Right hindlimb (tissue), 1 donor: ENCODE results near the gene NRCAM.
"Not testable (repeated sequence)": the region's sequence is repeated elsewhere in the genome, so short reads cannot be mapped to it uniquely, and the experiment has no call there.

Experiments used
- DNase-seq: peaks from one replicate; pipeline ENCODE4 v3.0.0-alpha.2; 2018

Gene NRCAM

DNA sequence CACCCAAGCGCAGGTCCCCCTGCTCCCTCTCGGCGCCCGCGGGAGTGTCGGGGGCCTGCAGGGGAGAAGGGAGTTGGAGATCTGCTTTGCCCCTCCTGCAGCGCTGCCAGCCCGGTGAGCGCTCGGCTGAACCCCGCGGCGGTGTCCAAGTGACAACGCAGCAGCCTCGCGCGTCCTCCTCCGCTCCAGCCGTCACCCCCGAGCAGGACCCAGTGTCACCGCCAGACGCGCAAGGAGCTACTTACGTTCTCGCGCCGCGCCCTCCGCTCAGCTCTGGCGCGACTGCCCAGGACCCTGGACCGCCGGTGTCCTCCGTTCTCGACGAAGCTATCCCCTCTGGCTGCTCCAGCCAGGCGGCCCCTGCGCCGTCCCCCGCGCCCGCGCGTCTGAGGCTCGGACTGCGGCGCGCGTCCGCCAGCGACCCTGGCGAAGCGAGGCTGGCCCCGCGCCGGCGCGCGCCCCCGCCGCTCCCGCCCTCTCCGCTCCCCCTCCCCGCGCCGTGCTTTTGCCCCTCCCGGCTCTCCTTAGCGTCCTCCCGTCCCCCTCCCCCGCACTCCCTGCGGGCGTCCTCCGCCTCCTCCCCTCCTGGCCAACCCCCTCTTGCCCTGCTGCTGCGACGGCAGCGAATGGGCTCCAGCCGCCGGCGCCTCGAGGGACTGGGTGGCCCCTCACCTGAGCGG lies at the start of gene NRCAM:
TSS of gene NRCAM (minus strand) at position 439 of the 680 bp plus-strand sequence. CDS start 216,372 bp downstream, outside the sequence.
- DNase-seq, result peak; percentile 75

- not testable (repeated sequence) for DNase-seq
Observed at GRCh38 chr7:108504576-108504975, 48.3 kb upstream of the NRCAM start.

- no peak for DNase-seq
Observed at GRCh38 chr7:108503112-108504026, 47.1 kb upstream of the NRCAM start.

- no peak for DNase-seq
Observed at GRCh38 chr7:108499566-108499965, 43.3 kb upstream of the NRCAM start.

DNA sequence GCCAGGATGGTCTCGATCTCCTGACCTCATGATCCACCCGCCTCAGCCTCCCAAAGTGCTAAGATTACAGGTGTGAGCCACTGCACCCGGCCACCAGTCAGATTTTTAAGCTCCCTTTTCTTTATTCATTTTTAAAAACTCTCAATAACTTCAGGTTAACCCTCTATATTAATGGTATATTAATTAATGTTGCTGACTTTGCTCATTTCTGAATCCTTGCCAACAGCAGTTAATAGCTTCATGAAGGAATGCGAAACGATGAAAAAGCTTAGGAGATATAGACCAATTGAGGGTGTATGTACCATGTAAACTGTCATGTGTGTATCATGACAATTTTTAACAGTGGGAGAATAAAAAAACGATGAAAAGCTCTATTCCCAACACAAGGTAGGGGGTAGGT lies 42.2 kb upstream of the NRCAM start:
- DNase-seq, result no peak

DNA sequence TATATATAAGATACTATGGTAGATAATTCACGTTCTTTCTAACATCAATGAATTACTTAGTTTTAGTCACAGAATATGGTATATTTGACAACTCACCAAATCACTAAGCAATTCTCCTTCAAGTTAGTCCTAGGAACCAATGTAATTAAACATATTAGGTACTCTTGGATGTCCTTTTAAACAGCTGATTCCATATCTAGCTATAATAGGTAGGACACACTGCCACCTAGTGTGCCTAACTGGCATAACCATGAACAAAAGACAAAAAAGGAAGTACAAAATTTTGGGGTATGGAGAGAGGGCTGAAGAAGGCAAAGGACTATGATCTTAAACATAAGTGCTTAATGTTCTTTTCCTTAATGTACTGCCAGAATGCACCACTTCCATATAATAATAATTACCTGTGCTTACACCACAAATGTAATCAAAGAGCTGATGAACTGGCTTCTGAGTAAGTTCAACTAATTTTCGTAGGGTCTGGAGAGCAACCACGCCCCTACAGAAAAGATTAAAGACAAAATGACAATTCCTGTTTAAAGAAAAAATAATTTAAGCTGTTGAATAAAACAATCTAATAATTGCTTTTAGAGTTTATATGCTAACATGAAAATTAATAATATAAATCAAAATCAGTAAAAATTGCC lies 41.0 kb upstream of the NRCAM start:
- no peak for DNase-seq

DNA sequence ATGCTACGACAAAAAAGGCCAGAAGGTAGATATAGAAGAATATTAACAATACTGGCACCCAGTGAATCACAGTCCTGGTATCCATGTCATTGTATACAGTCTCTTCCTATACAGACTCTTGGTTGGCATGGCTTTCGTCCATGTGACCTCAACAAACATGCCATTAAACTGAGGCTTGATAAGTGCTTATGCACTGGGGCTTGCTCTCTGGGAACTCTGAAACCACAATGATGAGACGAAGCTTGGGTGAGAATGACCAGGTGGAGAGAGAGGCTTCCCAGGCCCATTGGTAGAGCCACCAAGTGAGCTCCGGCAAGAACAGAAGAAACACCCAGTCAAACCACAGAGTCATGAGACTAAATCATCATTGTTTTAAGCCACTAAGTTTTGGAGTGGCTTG lies 36.5 kb upstream of the NRCAM start:
- DNase-seq, result no peak

DNA sequence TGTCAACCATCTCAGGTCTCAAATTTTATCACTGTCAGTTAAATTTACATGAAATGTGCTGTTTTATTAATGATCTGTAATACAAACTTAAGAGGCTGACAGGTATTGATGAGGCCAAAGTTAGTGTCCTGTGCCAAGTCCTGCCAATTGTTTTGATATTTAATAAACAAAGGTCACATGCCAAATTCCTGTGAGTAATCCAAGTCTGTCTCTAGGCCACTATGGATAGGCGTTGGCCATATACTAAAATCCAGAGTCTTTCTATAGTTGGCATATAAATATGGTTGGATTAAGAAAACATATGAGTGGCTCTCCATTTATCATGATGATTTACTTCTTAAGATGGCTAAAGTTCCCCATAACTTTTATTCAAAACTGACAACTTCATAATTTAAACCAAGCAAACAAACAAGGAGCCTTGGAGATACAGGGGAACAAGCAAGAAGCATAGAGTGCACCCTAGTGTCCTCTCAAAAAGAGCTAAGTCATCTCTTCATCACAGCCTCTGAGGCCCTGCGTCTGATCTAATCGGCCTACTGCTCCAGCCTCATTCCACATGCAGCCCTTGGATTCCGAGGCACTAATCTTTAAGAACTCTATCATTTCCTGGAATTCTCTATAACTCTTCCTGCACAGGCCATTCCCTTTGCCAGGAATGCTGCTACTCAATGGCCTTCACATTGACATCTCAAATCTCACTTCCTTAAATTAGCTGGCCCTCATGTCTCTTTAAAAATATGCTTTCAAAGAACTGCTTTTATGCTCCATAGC lies 32.7 kb upstream of the NRCAM start:
- no peak for DNase-seq

DNA sequence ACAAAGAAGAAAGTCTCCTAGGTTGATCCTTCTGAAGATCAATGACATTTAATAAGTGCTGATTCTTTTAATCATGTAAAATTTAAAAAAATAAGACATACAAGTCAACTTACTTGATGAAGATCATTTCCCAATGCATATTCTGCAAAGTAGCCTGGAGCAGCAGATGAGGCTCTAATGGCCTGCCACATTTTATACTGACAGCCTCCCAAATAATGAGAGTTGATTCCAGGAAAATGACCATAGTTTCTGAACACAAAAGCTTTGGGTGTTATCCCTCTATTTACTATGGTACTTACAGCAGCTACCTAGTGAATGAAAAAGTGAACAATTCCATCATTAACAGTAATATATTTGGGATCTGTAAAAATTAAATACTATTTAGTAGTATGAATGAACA lies 31.4 kb upstream of the NRCAM start:
- no peak for DNase-seq

DNA sequence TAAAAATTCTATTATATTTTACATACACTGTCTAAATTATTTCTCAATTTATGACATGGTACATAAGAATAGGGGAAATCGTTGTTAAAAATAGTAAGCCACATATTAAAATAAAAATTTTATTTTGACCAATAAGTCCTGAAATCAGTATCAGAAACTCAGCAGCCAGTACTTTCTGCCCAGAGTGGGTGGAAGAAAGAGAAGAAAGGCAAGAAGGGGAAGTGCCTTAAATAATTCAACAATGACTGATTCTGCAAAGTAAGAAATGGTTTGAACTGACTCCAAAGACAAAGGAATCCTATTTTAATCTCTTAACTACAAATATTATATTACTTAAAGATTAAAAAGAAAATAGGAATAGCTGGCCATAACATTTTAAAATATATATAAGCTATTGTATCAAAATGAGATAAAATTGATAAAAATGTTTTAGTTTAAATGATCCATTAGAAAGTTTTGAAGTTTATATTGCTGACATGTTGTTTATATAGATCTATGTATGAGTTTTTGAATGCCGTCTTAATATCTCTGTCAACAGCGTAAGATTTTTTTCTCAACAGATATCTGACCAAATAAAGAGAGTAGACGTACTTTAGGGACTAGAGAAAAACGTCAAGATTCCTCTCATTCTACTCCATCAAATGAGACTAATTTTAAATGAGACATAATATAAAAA lies 30.2 kb upstream of the NRCAM start:
- no peak for DNase-seq

GRCh38 chr7:108484137-108484536 lies 27.9 kb upstream of the NRCAM start:
- no peak for DNase-seq

GRCh38 chr7:108480311-108480710 lies 24.1 kb upstream of the NRCAM start:
- no peak for DNase-seq

DNA sequence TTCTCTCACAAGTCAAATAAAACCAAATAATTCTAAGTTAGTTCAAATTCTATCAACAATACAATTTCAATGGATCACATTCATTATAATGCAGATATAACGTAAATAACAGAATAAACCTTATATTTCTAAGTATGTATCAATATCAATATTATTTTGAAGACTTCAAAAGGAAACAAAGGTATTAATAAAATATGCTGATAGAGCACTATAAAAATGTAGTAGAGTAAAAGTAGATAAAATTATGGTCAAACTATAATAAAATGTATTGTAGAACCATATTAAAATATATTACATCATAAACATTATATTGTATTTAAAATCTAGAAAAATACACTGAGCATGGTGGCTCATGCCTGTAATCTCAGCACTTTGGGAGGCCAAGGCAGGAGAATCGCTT lies 23.5 kb upstream of the NRCAM start:
- DNase-seq, result no peak

GRCh38 chr7:108479118-108479517 lies 22.9 kb upstream of the NRCAM start:
- no peak for DNase-seq

DNA sequence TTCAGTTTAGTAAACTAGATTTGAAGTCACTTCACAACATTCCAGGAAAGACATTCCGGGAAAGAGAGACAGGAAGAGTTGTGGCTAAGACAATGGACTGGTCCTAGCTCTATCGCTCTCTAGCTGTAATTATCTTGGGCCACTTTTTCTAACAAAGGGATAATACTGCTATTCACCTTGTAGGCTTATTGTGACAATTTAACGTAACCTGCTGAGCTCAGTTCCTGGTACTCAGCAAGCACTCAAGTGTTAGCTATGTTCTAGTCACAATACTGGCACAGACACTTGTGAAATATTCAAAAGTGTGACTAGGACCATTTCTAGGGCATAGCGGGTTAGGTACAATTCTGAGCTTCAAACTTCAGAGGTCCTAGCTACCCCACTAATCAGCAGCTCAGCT lies 12.0 kb upstream of the NRCAM start:
- DNase-seq, result no peak

GRCh38 chr7:108467391-108467790 lies 11.2 kb upstream of the NRCAM start:
- no peak for DNase-seq

- DNase-seq, result not testable (repeated sequence)
Observed at GRCh38 chr7:108466322-108466721, 10.1 kb upstream of the NRCAM start.

GRCh38 chr7:108464743-108465142 lies 8.5 kb upstream of the NRCAM start:
- DNase-seq, result no peak

GRCh38 chr7:108463613-108464012 lies 7.4 kb upstream of the NRCAM start:
- no peak for DNase-seq

GRCh38 chr7:108461840-108462239 lies 5.6 kb upstream of the NRCAM start:
- DNase-seq, result peak; percentile 35

GRCh38 chr7:108460964-108461363 lies 4.7 kb upstream of the NRCAM start:
- no peak for DNase-seq

GRCh38 chr7:108459922-108460551 lies 3.8 kb upstream of the NRCAM start:
- no peak for DNase-seq
